IMR-90 (cell line): ENCODE results near the gene LRP3. TPM values are rescaled to one million over a fixed set of nuclear protein-coding genes. Genes with fewer than 3 reads are reported as not detected.
A peak's percentile ranks its signal among the peaks of the same experiment; 100 is the strongest.

Experiments used
- ATAC-seq: fragments of 200-7000 bp; cut with Tn5 transposase; 2 replicates; pipeline ENCODE4 v1.9.1; 2020; ENCODE audit warnings: low read depth, mild to moderate bottlenecking, moderate library complexity
- BruUV-seq: library from RNA; stranded (reverse); fragments of 400-500 nt; replicated peaks from 2 replicates; lab custom pipeline; 2021; lab: Mats Ljungman, UMichigan
- CTCF ChIA-PET: fragments of 300-600 bp; formaldehyde crosslinking; extraction: SDS; loops from one replicate; lab custom pipeline; 2021; ENCODE audit warnings: antibody characterized with exemption; lab: Yijun Ruan, JAX
- POLR2A ChIA-PET: fragments of 300-600 bp; sonication (Branson Sonifier 250); formaldehyde crosslinking; loops from one replicate; lab custom pipeline; 2022; ENCODE audit warnings: antibody characterized with exemption; ENCODE audit not compliant: unreplicated experiment; lab: Charles Lee
- DNase-seq: peaks from one replicate; pipeline ENCODE4 v3.0.0; 2013
- H2AFZ ChIP-seq: replicated peaks from 2 replicates; pipeline ENCODE3; 2013; ENCODE audit warnings: low read length, mild to moderate bottlenecking; ENCODE audit not compliant: poor library complexity
- H2AK5ac ChIP-seq: 2 replicates; pipeline ENCODE4 v1.6.1; 2013; ENCODE audit warnings: low read depth, low read length, inconsistent platforms
- H2AK9ac ChIP-seq: replicated peaks from 2 replicates; pipeline ENCODE3; 2013; ENCODE audit warnings: mild to moderate bottlenecking, low read depth, low read length, moderate library complexity; ENCODE audit not compliant: poor library complexity
- H2BK120ac ChIP-seq: 2 replicates; pipeline ENCODE4 v1.6.1; 2013; ENCODE audit warnings: low read depth, low read length, inconsistent platforms
- H2BK15ac ChIP-seq: 3 replicates; pipeline ENCODE4 v1.6.1; 2013; ENCODE audit warnings: low read depth, low read length, inconsistent platforms
- H2BK20ac ChIP-seq: 2 replicates; pipeline ENCODE4 v1.6.1; 2013; ENCODE audit warnings: low read depth, mild to moderate bottlenecking, inconsistent platforms, low read length, moderate library complexity
- H2BK5ac ChIP-seq: 2 replicates; pipeline ENCODE4 v1.6.1; 2013; ENCODE audit warnings: mild to moderate bottlenecking, low read depth, low read length, inconsistent platforms; ENCODE audit not compliant: poor library complexity, severe bottlenecking
- H3K14ac ChIP-seq: replicated peaks from 2 replicates; pipeline ENCODE4 v1.6.1; 2013; ENCODE audit warnings: low read depth, low read length, inconsistent platforms
- H3K18ac ChIP-seq: 2 replicates; pipeline ENCODE4 v1.6.1; 2013; ENCODE audit warnings: low read depth, low read length, control low read depth
- H3K23ac ChIP-seq: 2 replicates; pipeline ENCODE4 v1.6.1; 2013; ENCODE audit warnings: low read depth, low read length, inconsistent platforms
- H3K27ac ChIP-seq: 2 replicates; pipeline ENCODE4 v1.5.1; 2013; ENCODE audit warnings: mild to moderate bottlenecking, control low read depth, low read length; ENCODE audit not compliant: insufficient read depth
- H3K27me3 ChIP-seq: 2 replicates; pipeline ENCODE4 v1.6.1; 2013; ENCODE audit warnings: low read length; ENCODE audit not compliant: control insufficient read depth, insufficient read depth
- H3K36me3 ChIP-seq: 2 replicates; pipeline ENCODE4 v1.6.1; 2013; ENCODE audit warnings: low read length, mixed read lengths; ENCODE audit not compliant: control insufficient read depth, insufficient read depth
- H3K4ac ChIP-seq: 2 replicates; pipeline ENCODE4 v1.6.1; 2013; ENCODE audit warnings: low read depth, low read length, inconsistent platforms
- H3K4me1 ChIP-seq: 2 replicates; pipeline ENCODE4 v1.6.1; 2013; ENCODE audit warnings: low read length, mixed read lengths; ENCODE audit not compliant: control insufficient read depth, insufficient read depth
- H3K4me2 ChIP-seq: 2 replicates; pipeline ENCODE4 v1.6.1; 2013; ENCODE audit warnings: low read depth, mild to moderate bottlenecking, control low read depth, low read length, moderate library complexity
- H3K4me3 ChIP-seq: 2 replicates; pipeline ENCODE4 v1.5.1; 2013; ENCODE audit warnings: low read depth, mild to moderate bottlenecking, control low read depth, low read length, moderate library complexity; ENCODE audit not compliant: insufficient read depth
- H3K56ac ChIP-seq: 2 replicates; pipeline ENCODE4 v1.6.1; 2013; ENCODE audit warnings: low read length, inconsistent platforms; ENCODE audit not compliant: insufficient read depth; ENCODE audit errors: extremely low read depth
- H3K79me1 ChIP-seq, 2 experiments: 2 replicates each; pipeline ENCODE4 v1.6.1; 2013; ENCODE audit warnings: low read length in 2 of 2, inconsistent platforms in 1 of 2, low read depth in 1 of 2
- H3K9ac ChIP-seq: 2 replicates; pipeline ENCODE4 v1.6.1; 2013; ENCODE audit warnings: low read depth, low read length, control low read depth
- H3K9me1 ChIP-seq: 2 replicates; pipeline ENCODE4 v1.6.1; 2013; ENCODE audit warnings: low read length, inconsistent platforms; ENCODE audit not compliant: insufficient read depth
- H3K9me3 ChIP-seq: 2 replicates; pipeline ENCODE4 v1.6.1; 2013; ENCODE audit warnings: low read length; ENCODE audit not compliant: control insufficient read depth, insufficient read depth
- H4K20me1 ChIP-seq: 2 replicates; pipeline ENCODE4 v1.6.1; 2013; ENCODE audit warnings: low read length, inconsistent platforms; ENCODE audit not compliant: insufficient read depth
- H4K5ac ChIP-seq: 2 replicates; pipeline ENCODE4 v1.6.1; 2013; ENCODE audit warnings: mild to moderate bottlenecking, low read depth, low read length, control low read depth
- H4K8ac ChIP-seq, 2 experiments: 2 replicates each; pipeline ENCODE4 v1.6.1; 2013; ENCODE audit warnings: low read depth in 2 of 2, low read length in 2 of 2, control low read depth in 1 of 2, inconsistent platforms in 1 of 2
- H4K91ac ChIP-seq: 2 replicates; pipeline ENCODE4 v1.6.1; 2013; ENCODE audit warnings: low read depth, low read length, inconsistent platforms; ENCODE audit not compliant: insufficient read depth
- CEBPB ChIP-seq: IDR thresholded peaks from 2 replicates; pipeline ENCODE4 v1.6.1; 2012; ENCODE audit warnings: low read depth, low read length, improper control_type of control experiment
- NFE2L2 ChIP-seq: fragments of 150-350 bp; IDR thresholded peaks from 2 replicates; pipeline ENCODE4 v1.6.1; 2016; ENCODE audit warnings: low read depth, mild to moderate bottlenecking, low read length
- WGBS, 2 experiments: methylation state at CpG; one replicate each; pipeline versions ENCODE4 v1.1.5 to v1.1.7; 2013; ENCODE audit warnings: missing lambda C conversion rate in 2 of 2; ENCODE audit not compliant: insufficient read length in 1 of 2; ENCODE audit errors: extremely low coverage in 2 of 2; 5-methylcytosine and 5-hydroxymethylcytosine counted together
- dilution Hi-C: fragments of 300-500 bp; cut with HindIII; formaldehyde crosslinking; loops from one replicate; pipeline ENCODE4 v1.14.3; 2018; ENCODE audit warnings: low sequenced_read_pairs; ENCODE audit not compliant: unreplicated experiment
- in situ Hi-C: fragments of 300-500 bp; cut with MboI; formaldehyde crosslinking; loops from 3 replicates; pipeline ENCODE4 v1.14.3; 2019; ENCODE audit warnings: low sequenced_read_pairs, inconsistent platforms, mixed read lengths
- intact Hi-C: fragments of 100-400 bp; cut with micrococcal nuclease; formaldehyde crosslinking; loops from 2 replicates; pipeline ENCODE4 v1.10.0; 2022
- polyA plus RNA-seq, 3 experiments: library from polyadenylated mRNA; depleted of rRNA; stranded (reverse); fragments of >200 nt; gene quantifications; 2 replicates each; pipeline ENCODE4 v1.2.3, GENCODE V29; 2012; ENCODE audit warnings: low replicate concordance in 1 of 3
- total RNA-seq: library from RNA; depleted of rRNA; stranded (reverse); fragments of >200 nt; gene quantifications from 2 replicates; pipeline ENCODE4 v1.2.3, GENCODE V29; 2012

The LRP3 gene
- total and polyA plus RNA-seq, 2 of the 4 experiments (the other 2 are of a cell fraction): 8.4 to 20.2 TPM

DNA sequence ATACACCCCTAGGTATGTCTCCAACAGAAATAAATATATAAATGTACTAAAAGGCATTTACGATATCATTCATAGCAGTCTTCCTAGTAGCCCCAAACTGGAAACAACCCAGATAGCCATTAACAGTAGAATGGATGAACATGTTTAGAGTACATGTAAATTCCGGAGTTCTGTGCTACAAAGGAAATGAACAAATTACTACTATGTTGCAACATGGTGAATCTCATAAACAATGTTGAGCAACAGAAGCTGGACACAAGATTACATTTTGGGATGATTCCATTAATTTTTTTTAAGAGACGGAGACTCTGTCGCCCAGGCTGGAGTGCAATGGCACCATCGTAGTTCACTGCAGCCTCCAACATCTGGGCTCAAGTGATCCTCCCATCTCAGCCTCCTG lies 37.4 kb downstream of the LRP3 start:
- Histone ChIP-seq H3K79me1 (no peaks in the 10 kb centered on the region), H2BK120ac (no peak overlapping the region), H3K9me1 (peaks cover 7% of the 10 kb centered on the region; the same call in 1 of the 2 replicates), H3K36me3 (no peaks in the 10 kb centered on the region), H2AFZ (no peak overlapping the region), H3K23ac (no peak overlapping the region), H2AK9ac (no peak overlapping the region), H3K14ac (no peak overlapping the region), H3K9ac (no peak overlapping the region), H2BK15ac (no peak overlapping the region), H3K56ac (no peak overlapping the region), H3K27me3 (peaks cover 34% of the 10 kb centered on the region), H3K4ac (no peak overlapping the region), H4K5ac (no peak overlapping the region), H4K91ac (no peak overlapping the region), H4K8ac (no peak overlapping the region), H2BK20ac (no peak overlapping the region), H3K18ac (no peak overlapping the region), H2BK5ac (no peak overlapping the region), H3K4me2 (no peak overlapping the region), H3K27ac (no peak overlapping the region), H2AK5ac (no peak overlapping the region), H3K4me1 (no peaks in the 10 kb centered on the region; the same call in 1 of the 2 replicates), H3K4me3 (no peak overlapping the region), H4K20me1 (no peaks in the 10 kb centered on the region), H3K9me3 (peaks cover 12% of the 10 kb centered on the region)
- ATAC-seq (peak; percentile 46), DNase-seq (peak; percentile 37)
- in situ Hi-C loops: loop anchor here (10.0 kb wide), 1 partner anchor 533 kb away; no protein-coding TSS in a partner anchor
- intact Hi-C loops: loop anchor here (5.0 kb wide), 1 partner anchor 451 kb away; no protein-coding TSS in a partner anchor
- dilution Hi-C loops: no loop called here
- CTCF ChIA-PET: no interaction called here
- no CpG with 5 or more reads among the region's 5 CpGs for WGBS, 2 experiments
- TF ChIP-seq CEBPB (peak; percentile 93), NFE2L2 (no peak)
- POLR2A ChIA-PET: no interaction called here
- BruUV-seq: no TSS peak
